ENCODE data around the gene SHC2.

SHC2 gene

DNA sequence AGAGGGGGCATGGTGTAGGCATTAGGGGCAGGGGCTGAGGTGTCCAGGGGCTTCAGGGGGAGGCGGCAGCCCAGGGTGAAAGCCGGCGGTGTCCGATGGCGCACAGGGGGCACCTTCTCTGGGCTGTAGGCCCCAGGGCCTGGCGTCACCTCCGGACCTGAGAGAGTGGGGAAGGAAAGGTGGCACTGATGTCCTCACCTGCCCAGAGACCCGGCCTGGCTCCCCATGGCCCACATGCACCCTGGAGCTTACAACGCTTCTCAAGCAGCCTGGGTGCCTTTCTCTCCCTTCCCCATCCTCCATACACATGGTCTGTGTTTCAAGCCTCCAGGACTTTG, 3.3 kb upstream of the SHC2 start:
- no peak for DNase-seq (ENCODE audit: low read depth, low spot score)
- ChIA-PET POLR2A (no interaction called here), CTCF (no interaction called here)
- TF ChIP-seq CTCF (IDR thresholded peaks at IDR 0.05; ENCODE audit: insufficient read depth, low read length, missing control alignments), result no peak
- no peak overlapping the region for H3K4me3 ChIP-seq (ENCODE audit: low read depth, low read length)

DNA sequence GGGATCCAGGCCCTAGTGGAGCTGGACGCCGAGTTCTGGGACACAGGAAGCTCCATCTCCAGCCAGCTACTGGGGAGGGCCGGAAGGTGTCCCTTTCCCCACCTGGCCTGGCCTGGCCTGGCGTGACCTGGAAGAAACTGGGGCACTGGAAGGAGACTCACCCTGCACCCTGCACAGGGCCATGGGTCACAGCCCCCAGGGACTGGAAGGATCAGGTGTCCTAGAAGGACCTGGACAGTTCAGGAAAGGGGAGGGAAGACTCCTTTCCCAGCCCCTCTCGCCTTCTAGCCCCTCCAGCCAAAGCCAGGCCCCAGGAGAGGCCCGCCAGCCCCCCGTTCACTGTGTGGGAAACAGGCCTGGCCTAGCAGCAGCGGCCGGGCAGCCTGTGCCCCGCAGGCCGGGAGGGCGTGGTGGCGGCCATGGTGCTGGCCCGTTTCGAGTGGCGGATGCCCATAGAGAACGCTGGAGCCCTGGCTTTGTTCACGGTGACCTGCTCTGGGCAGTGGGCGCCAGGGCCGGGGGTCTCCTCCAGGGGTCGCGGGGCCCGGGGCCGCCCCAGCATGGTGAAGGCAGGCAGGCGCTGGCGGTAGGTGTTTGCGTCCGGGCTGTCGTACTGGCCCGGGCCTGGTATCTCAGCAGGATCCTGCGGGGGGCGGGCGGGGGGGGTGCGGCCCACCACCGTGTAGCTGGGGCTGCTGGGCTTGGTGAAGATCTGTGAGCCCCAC, 2.8 kb upstream of the SHC2 start:
- no peak for DNase-seq (ENCODE audit: low read depth, low spot score)

GRCh38 chr19:461721-462551, 1.1 kb upstream of the SHC2 start:
- CTCF ChIA-PET, result interaction anchor here (0.6 kb wide), 1 partner anchor 19 kb away, joined by 3 read pairs; no protein-coding TSS in a partner anchor
- no peak overlapping the region for H3K4me3 ChIP-seq (ENCODE audit: low read depth, low read length)

More for the DNA sequence above, 2.8 kb upstream of the SHC2 start:
- H3K4me3 ChIP-seq (ENCODE audit: low read depth, low read length), result no peak overlapping the region
- TF ChIP-seq CTCF (IDR thresholded peaks at IDR 0.05; ENCODE audit: insufficient read depth, low read length, missing control alignments), result no peak
- CTCF ChIA-PET, result no interaction called here
- POLR2A ChIA-PET, result no interaction called here

GRCh38 chr19:459724-460511, 915 bp downstream of the SHC2 start:
- ChIA-PET CTCF (no interaction called here), POLR2A (no interaction called here)
- H3K4me3 ChIP-seq (ENCODE audit: low read depth, low read length), result peak overlapping the region; percentile 51
- no peak for DNase-seq (ENCODE audit: low read depth, low spot score)
- TF ChIP-seq CTCF (IDR thresholded peaks at IDR 0.05; ENCODE audit: insufficient read depth, low read length, missing control alignments), result no peak

More at GRCh38 chr19:461721-462551, 1.1 kb upstream of the SHC2 start:
- POLR2A ChIA-PET, result no interaction called here
- no peak for DNase-seq (ENCODE audit: low read depth, low spot score)
- no peak for TF ChIP-seq CTCF (IDR thresholded peaks at IDR 0.05; ENCODE audit: insufficient read depth, low read length, missing control alignments)

GRCh38 chr19:458091-459042, 2.5 kb downstream of the SHC2 start:
- no peak for DNase-seq (ENCODE audit: low read depth, low spot score)
- ChIA-PET CTCF (no interaction called here), POLR2A (no interaction called here)
- H3K4me3 ChIP-seq (ENCODE audit: low read depth, low read length), result no peak overlapping the region
- no peak for TF ChIP-seq CTCF (IDR thresholded peaks at IDR 0.05; ENCODE audit: insufficient read depth, low read length, missing control alignments)
